Stimulated activated CD4-positive, alpha-beta T cell treated with anti-CD3 and anti-CD28 coated beads, Interleukin-1b, Interleukin-23, amount 100 ng/mL, for 24 hours (primary cell): ENCODE data around the gene GDAP1L1.

Experiments
- DNase-seq, 4 experiments: peaks; one replicate each; pipeline ENCODE4 v3.0.0-alpha.2; 2020; ENCODE audit warnings: low read depth in 4 of 4, low spot score in 1 of 4

The GDAP1L1 gene

GRCh38 chr20:44247131-44247571 is at the start of gene GDAP1L1:
Gene GDAP1L1 (plus strand): TSS chr20:44247308. CDS start chr20:44247335, 27 bp downstream.
- DNase-seq, result no peak

GRCh38 chr20:44198872-44199271 is 48.2 kb upstream of the GDAP1L1 start:
- no peak for DNase-seq

GRCh38 chr20:44199877-44200276 is 47.2 kb upstream of the GDAP1L1 start:
- DNase-seq, result no peak

- no peak for DNase-seq
These were observed 46.7 kb upstream of the GDAP1L1 start for GRCh38 chr20:44200371-44200770.

- DNase-seq, result no peak
These were observed 46.1 kb upstream of the GDAP1L1 start for GRCh38 chr20:44200983-44201382.

GRCh38 chr20:44203161-44203560 is 43.9 kb upstream of the GDAP1L1 start:
- DNase-seq, result no peak

GRCh38 chr20:44204156-44204831 is 42.8 kb upstream of the GDAP1L1 start:
- no peak for DNase-seq

- DNase-seq, result no peak
These were observed 42.3 kb upstream of the GDAP1L1 start for GRCh38 chr20:44204832-44205215.

- no peak for DNase-seq
These were observed 41.0 kb upstream of the GDAP1L1 start for GRCh38 chr20:44206132-44206531.

GRCh38 chr20:44207126-44207723 is 39.9 kb upstream of the GDAP1L1 start:
- no peak for DNase-seq

- no peak for DNase-seq
These were observed 38.9 kb upstream of the GDAP1L1 start for GRCh38 chr20:44208165-44208564.

- DNase-seq, result no peak
These were observed 38.3 kb upstream of the GDAP1L1 start for GRCh38 chr20:44208770-44209169.

- DNase-seq, result no peak
These were observed 37.3 kb upstream of the GDAP1L1 start for GRCh38 chr20:44209686-44210405.

- peak; percentile 85 to 95 (median 94) for DNase-seq
These were observed 36.5 kb upstream of the GDAP1L1 start, which contains the start of gene OSER1 for GRCh38 chr20:44210406-44211176. Gene OSER1 (minus strand): TSS chr20:44210771. CDS start chr20:44206957, 3,814 bp downstream.

GRCh38 chr20:44211177-44212039 is 35.7 kb upstream of the GDAP1L1 start:
- no peak for DNase-seq

- DNase-seq, result no peak
These were observed 34.3 kb upstream of the GDAP1L1 start for GRCh38 chr20:44212792-44213191.

- peak; percentile 37 to 63 (median 51) for DNase-seq
These were observed 32.0 kb upstream of the GDAP1L1 start for GRCh38 chr20:44215125-44215524.

GRCh38 chr20:44217342-44218092 is 29.6 kb upstream of the GDAP1L1 start:
- peak; percentile 36 to 49 (median 44) for DNase-seq

- DNase-seq, result no peak
These were observed 28.7 kb upstream of the GDAP1L1 start for GRCh38 chr20:44218446-44218845.
